ENCODE measurements around the gene CDC5L. TPM values are rescaled to one million over a fixed set of nuclear protein-coding genes. Genes with fewer than 3 reads are reported as not detected.

Gene CDC5L
- total RNA-seq, 1 donor, result 22.8 TPM

DNA sequence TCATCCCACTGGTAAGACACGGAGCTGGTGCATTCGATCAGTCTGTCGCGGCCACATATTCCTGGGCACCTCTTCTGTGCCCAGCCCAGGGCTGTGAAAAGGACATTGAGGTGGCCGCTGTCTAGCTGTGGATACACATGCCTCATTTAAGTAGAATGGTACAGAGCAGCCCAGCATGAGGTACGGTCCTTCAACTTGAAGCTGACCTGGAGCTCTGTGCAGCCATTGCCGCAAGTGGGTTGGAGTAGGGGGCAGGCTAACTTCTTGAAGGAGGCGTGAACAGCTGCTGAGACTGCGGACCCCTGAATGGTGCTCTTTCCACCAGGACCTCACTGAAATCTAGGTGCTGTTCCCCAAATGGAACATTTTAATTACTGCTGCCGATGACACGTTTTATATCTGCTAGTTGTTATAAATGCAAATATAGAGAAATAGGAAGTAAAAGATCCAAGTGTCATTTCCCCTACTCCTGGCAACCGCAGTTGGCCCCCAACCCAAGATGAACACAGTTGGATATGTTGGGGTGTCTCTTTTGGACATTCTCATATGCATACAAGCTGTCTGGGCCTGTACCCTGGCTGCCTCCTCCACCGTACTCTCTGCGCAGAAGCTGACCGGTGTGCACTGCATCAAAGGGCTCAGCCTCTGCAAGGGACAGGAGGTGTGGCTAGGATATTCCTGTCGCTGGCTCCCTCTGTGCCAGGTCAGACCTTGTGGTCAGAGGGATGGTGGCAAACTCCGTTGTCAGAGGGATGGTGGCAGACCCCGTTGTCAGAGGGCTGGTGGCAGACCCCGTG is 86.1 kb downstream of the CDC5L start:
- Histone ChIP-seq H4K20me1 (ENCODE audit: insufficient read depth, low read length) (no peaks in the 10 kb centered on the region), H3K9me3 (ENCODE audit: low read depth, low read length) (no peaks in the 10 kb centered on the region), H3K27me3 (ENCODE audit: insufficient read depth, low read length) (peaks cover 5% of the 10 kb centered on the region), H3K79me2 (ENCODE audit: insufficient read depth, low read length) (no peaks in the 10 kb centered on the region), H3K4me1 (ENCODE audit: insufficient read depth, low read length) (no peaks in the 10 kb centered on the region), H3K27ac (ENCODE audit: low read depth, low read length) (no peak overlapping the region), H3K4me3 (ENCODE audit: insufficient read depth, low read length) (no peak overlapping the region), H3K4me2 (ENCODE audit: insufficient read depth, low read length) (no peak overlapping the region), H3K36me3 (ENCODE audit: insufficient read depth, low read length) (no peaks in the 10 kb centered on the region), H2AFZ (ENCODE audit: low read length) (no peak overlapping the region)
- DNase-seq (ENCODE audit: insufficient read length, low spot score, missing footprints), result peak; percentile 52
- TF ChIP-seq, protein P1, sequence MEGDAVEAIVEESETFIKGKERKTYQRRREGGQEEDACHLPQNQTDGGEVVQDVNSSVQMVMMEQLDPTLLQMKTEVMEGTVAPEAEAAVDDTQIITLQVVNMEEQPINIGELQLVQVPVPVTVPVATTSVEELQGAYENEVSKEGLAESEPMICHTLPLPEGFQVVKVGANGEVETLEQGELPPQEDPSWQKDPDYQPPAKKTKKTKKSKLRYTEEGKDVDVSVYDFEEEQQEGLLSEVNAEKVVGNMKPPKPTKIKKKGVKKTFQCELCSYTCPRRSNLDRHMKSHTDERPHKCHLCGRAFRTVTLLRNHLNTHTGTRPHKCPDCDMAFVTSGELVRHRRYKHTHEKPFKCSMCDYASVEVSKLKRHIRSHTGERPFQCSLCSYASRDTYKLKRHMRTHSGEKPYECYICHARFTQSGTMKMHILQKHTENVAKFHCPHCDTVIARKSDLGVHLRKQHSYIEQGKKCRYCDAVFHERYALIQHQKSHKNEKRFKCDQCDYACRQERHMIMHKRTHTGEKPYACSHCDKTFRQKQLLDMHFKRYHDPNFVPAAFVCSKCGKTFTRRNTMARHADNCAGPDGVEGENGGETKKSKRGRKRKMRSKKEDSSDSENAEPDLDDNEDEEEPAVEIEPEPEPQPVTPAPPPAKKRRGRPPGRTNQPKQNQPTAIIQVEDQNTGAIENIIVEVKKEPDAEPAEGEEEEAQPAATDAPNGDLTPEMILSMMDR (IDR thresholded peaks at IDR 0.05; ENCODE audit: extremely low read depth, low read depth, low read length), result no peak

DNA sequence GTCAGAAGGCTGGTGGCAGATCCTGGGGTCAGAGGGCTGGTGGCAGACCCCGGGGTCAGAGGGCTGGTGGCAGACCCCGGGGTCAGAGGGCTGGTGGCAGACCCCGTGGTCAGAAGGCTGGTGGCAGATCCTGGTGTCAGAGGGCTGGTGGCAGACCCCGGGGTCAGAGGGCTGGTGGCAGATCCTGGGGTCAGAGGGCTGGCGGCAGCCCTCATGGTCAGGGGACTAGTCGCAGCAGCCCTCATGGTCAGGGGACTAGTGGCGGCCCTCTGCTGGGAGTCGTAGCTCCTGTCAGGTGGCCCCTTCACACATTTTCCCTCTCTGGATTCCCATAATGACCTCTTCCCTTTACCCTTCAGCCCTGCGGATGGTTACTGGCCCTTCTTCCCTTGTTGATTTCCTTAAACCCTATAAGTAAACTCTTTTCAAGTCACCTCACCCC is 86.7 kb downstream of the CDC5L start:
- no peaks in the 10 kb centered on the region for H4K20me1 ChIP-seq (ENCODE audit: insufficient read depth, low read length)
- peaks cover 7% of the 10 kb centered on the region for H3K27me3 ChIP-seq (ENCODE audit: insufficient read depth, low read length)
- H3K4me2 ChIP-seq (ENCODE audit: insufficient read depth, low read length), result no peak overlapping the region
- H3K4me3 ChIP-seq (ENCODE audit: insufficient read depth, low read length), result no peak overlapping the region
- no peak for DNase-seq (ENCODE audit: insufficient read length, low spot score, missing footprints)
- H3K27ac ChIP-seq (ENCODE audit: low read depth, low read length), result no peak overlapping the region
- H3K4me1 ChIP-seq (ENCODE audit: insufficient read depth, low read length), result no peaks in the 10 kb centered on the region
- H3K79me2 ChIP-seq (ENCODE audit: insufficient read depth, low read length), result no peaks in the 10 kb centered on the region
- H3K9me3 ChIP-seq (ENCODE audit: low read depth, low read length), result no peaks in the 10 kb centered on the region
- H3K36me3 ChIP-seq (ENCODE audit: insufficient read depth, low read length), result no peaks in the 10 kb centered on the region
- TF ChIP-seq, protein P1 (IDR thresholded peaks at IDR 0.05; ENCODE audit: extremely low read depth, low read depth, low read length), result no peak
- no peak overlapping the region for H2AFZ ChIP-seq (ENCODE audit: low read length)

DNA sequence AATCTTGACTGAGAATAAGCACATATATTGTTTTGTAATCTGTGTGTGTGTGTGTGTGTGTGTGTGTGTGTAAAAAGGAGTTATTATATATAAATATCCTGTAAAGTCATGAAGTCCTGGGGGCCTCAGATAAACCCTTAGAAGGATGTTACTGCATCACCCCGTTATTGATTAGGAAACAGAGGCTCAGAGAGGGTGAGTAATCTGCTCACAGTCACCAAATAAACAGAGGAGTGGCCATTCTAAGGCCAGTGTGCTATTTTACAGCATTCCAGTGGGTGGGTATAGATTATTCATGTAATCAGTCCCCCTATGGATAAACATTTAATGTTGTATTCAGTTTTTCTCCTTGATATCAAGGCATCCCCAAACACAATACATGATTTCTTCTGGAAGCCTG is 87.1 kb downstream of the CDC5L start:
- no peaks in the 10 kb centered on the region for H3K9me3 ChIP-seq (ENCODE audit: low read depth, low read length)
- no peaks in the 10 kb centered on the region for H4K20me1 ChIP-seq (ENCODE audit: insufficient read depth, low read length)
- no peaks in the 10 kb centered on the region for H3K4me1 ChIP-seq (ENCODE audit: insufficient read depth, low read length)
- peaks cover 8% of the 10 kb centered on the region for H3K27me3 ChIP-seq (ENCODE audit: insufficient read depth, low read length)
- H3K27ac ChIP-seq (ENCODE audit: low read depth, low read length), result no peak overlapping the region
- H3K79me2 ChIP-seq (ENCODE audit: insufficient read depth, low read length), result no peaks in the 10 kb centered on the region
- no peak overlapping the region for H2AFZ ChIP-seq (ENCODE audit: low read length)
- DNase-seq (ENCODE audit: insufficient read length, low spot score, missing footprints), result no peak
- no peak overlapping the region for H3K4me2 ChIP-seq (ENCODE audit: insufficient read depth, low read length)
- no peak overlapping the region for H3K4me3 ChIP-seq (ENCODE audit: insufficient read depth, low read length)
- H3K36me3 ChIP-seq (ENCODE audit: insufficient read depth, low read length), result no peaks in the 10 kb centered on the region
- TF ChIP-seq, protein P1 (IDR thresholded peaks at IDR 0.05; ENCODE audit: extremely low read depth, low read depth, low read length), result no peak

DNA sequence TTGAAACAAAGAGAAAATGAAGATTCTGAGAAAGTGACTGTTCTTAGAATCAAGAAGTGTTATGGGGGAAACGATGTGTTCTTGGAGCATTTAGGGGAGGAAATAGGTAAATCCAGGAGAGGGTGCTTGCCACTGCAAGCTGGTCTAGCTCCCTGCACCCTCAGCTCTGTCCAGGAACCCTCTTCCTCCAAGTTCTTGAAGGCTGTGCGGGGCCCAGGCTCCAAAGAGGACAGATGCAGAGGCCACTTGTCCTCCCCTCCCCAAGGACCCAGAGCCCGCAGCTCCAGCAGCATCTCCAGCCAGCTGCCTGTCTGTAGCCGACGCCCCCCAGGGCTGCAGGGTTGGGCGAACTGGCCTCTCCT is 87.9 kb downstream of the CDC5L start:
- H3K79me2 ChIP-seq (ENCODE audit: insufficient read depth, low read length), result no peaks in the 10 kb centered on the region
- no peaks in the 10 kb centered on the region for H4K20me1 ChIP-seq (ENCODE audit: insufficient read depth, low read length)
- no peak overlapping the region for H2AFZ ChIP-seq (ENCODE audit: low read length)
- peak; percentile 55 for DNase-seq (ENCODE audit: insufficient read length, low spot score, missing footprints)
- no peaks in the 10 kb centered on the region for H3K36me3 ChIP-seq (ENCODE audit: insufficient read depth, low read length)
- H3K4me2 ChIP-seq (ENCODE audit: insufficient read depth, low read length), result no peak overlapping the region
- H3K27ac ChIP-seq (ENCODE audit: low read depth, low read length), result no peak overlapping the region
- H3K4me3 ChIP-seq (ENCODE audit: insufficient read depth, low read length), result no peak overlapping the region
- no peaks in the 10 kb centered on the region for H3K4me1 ChIP-seq (ENCODE audit: insufficient read depth, low read length)
- TF ChIP-seq, protein P1 (IDR thresholded peaks at IDR 0.05; ENCODE audit: extremely low read depth, low read depth, low read length), result no peak
- H3K27me3 ChIP-seq (ENCODE audit: insufficient read depth, low read length), result peaks cover 8% of the 10 kb centered on the region
- no peaks in the 10 kb centered on the region for H3K9me3 ChIP-seq (ENCODE audit: low read depth, low read length)
